ENCODE results near the gene MPHOSPH9. TPM values are rescaled to one million over a fixed set of nuclear protein-coding genes. Genes with fewer than 3 reads are reported as not detected.
"Not testable (repeated sequence)": the region's sequence is repeated elsewhere in the genome, so short reads cannot be mapped to it uniquely, and the experiment has no call there.

The MPHOSPH9 gene
- total RNA-seq, 1 donor from 2014 or later = 302 TPM

DNA sequence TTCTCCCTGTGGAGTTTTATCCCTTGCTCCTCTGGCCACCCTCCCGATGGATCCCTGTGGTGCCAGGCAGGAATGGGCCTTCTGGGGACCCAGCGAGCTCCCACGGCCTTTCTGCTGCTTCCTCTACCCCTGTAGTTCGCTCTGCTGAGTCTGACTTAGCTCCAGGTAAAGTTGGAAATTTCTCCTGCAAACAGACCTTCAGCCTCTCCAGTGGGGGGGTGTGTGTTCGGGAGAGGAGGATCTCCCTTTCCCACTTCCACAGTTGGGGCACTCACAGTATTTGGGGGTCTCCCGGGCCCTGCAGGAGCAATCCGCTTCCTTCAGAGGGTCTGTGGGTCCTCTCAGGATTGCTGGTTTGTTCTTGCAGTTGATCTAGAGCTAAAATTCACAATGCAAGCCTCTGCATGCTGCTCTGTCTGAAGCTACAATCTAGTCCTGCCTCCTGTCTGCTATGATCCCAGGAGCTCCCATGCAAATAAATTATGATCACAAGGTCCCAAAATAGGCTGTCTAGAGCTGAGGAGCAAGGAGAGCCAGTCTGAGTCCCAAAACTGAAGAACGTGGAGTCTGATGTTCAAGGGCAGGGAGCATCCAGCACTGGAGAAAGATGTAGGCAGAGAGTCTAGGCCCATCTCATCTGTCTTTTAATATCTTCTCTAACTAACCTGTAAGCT lies 18.6 kb upstream of the MPHOSPH9 start:
- no peak overlapping the region for H3K4me3 Mint-ChIP-seq
- Histone ChIP-seq H4K20me1 (ENCODE audit: low read depth) (no peaks in the 10 kb centered on the region), H3K27ac (no peak overlapping the region), H3F3A (ENCODE audit: low read depth) (peaks cover 8% of the 10 kb centered on the region), H3K4me2 (no peak overlapping the region), H3K27me3 (no peaks in the 10 kb centered on the region), H3K4me3 (no peak overlapping the region), H3K79me2 (ENCODE audit: low read depth) (peaks cover 68% of the 10 kb centered on the region), H3K4me1 (no peaks in the 10 kb centered on the region), H3K36me3 (peaks cover 7% of the 10 kb centered on the region), H3K9me3 (ENCODE audit: low read depth) (no peaks in the 10 kb centered on the region), H2AFZ (replicated peaks) (no peak overlapping the region), H3K9ac (no peak overlapping the region)
- TF ChIP-seq EZH2 (IDR thresholded peaks at IDR 0.05) (no peak), EZH2phosphoT487 (IDR thresholded peaks at IDR 0.05) (no peak), CTCF (IDR thresholded peaks at IDR 0.05) (no peak)
- peaks cover 23% of the 10 kb centered on the region for H3K9me3 Mint-ChIP-seq
- H3K27ac Mint-ChIP-seq = peak overlapping the region; percentile 63
- peaks cover 41% of the 10 kb centered on the region for H3K36me3 Mint-ChIP-seq
- no peaks in the 10 kb centered on the region for H3K27me3 Mint-ChIP-seq (ENCODE audit: insufficient read depth, low read depth)
- no peaks in the 10 kb centered on the region for H3K4me1 Mint-ChIP-seq
- no peak for DNase-seq (ENCODE audit: low spot score)

DNA sequence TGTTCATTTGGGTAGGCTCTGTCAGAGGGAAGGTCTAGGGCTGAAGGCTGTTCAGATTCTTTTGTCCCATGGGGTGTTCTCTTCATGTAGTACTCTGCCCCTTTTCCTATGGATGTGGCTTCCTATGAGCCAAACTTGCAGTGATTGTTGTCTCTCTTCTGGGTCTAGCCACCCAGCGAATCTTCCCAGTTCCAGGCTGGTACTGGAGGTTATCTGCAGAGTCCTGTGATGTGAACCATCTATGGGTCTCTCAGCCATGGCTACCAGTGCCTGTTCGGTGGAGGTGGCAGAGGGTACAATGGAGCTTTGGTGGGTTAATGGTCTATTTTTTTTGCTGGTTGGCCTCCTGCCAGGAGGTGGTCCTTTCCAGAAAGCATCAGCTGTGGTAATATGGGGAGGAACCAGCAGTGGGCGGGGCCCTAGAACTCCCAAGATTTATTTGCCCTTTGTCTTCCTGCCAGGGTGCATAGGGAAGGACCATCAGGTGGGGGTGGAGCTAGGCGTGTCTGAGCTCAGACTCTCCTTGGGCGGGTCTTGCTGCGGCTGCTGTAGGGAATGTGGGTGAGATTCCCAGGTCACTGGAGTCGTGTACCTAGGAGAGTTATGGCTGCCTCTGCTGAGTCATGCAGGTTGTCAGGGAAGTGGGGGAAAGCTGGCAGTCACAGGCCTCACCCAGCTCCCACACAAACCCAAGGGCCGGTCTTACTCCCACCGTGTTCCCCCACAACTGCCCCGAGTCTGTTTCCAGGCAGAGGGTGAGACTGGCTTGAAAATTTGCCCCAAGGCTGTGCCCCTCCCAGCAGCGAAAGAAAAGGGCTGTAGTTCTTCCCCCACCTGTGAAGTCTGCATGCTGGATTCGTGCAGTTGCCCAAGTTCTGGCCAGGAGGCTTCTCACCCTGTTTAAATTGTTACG lies 17.8 kb upstream of the MPHOSPH9 start:
- H3K27me3 Mint-ChIP-seq (ENCODE audit: insufficient read depth, low read depth) = no peaks in the 10 kb centered on the region

DNA sequence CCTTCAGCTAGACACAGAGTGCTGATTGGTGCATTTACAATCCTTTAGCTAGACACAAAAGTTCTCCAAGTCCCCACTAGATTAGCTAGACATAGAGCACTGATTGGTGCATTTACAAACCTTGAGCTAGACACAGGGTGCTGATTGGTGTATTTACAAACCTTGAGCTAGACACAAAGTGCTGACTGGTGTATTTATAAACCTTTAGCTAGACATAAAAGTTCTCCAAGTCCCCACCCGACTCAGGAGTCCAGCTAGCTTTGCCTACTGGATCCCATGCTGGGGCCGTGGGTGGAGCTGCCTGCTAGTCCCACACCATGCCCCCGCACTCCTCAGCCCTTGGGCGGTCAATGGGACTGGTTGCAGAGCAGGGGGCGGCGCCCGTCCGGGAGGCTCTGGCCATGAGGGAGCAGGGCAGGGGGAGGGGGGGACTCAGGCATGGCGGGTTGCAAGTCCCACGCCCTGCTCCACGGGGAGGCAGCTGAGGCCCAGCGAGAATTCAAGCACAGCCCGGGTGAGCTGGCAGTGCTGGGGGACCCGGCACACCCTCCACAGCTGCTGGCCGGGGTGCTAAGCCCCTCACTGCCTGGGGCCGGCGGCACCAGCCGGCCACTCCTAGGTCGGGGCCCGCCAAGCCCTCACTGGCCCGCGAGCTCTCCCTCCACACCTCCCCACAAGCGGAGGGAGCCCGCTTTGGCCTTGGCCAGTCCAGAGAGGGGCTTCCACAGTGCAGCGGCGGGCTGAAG lies 16.2 kb upstream of the MPHOSPH9 start:
- not testable (repeated sequence) for H3K9me3 ChIP-seq (ENCODE audit: low read depth); H3K27me3 Mint-ChIP-seq (ENCODE audit: insufficient read depth, low read depth); H3K4me1 Mint-ChIP-seq; H3K27ac Mint-ChIP-seq; DNase-seq (ENCODE audit: low spot score); H3K36me3 ChIP-seq; H3K27ac ChIP-seq; H3K27me3 ChIP-seq; H3K4me1 ChIP-seq; H3K4me3 ChIP-seq; H3K9ac ChIP-seq; H4K20me1 ChIP-seq (ENCODE audit: low read depth); H3F3A ChIP-seq (ENCODE audit: low read depth); H2AFZ ChIP-seq (replicated peaks); H3K4me3 Mint-ChIP-seq; H3K4me2 ChIP-seq
- Mint-ChIP-seq H3K9me3 (peaks cover 32% of the 10 kb centered on the region), H3K36me3 (peaks cover 47% of the 10 kb centered on the region)
- H3K79me2 ChIP-seq (ENCODE audit: low read depth) = peaks cover 85% of the 10 kb centered on the region

More for the DNA sequence above, 17.8 kb upstream of the MPHOSPH9 start:
- Histone ChIP-seq H3K9me3 (ENCODE audit: low read depth) (no peaks in the 10 kb centered on the region), H3K27me3 (no peaks in the 10 kb centered on the region), H4K20me1 (ENCODE audit: low read depth) (no peaks in the 10 kb centered on the region), H3K79me2 (ENCODE audit: low read depth) (peaks cover 75% of the 10 kb centered on the region), H3K4me3 (no peak overlapping the region), H2AFZ (replicated peaks) (no peak overlapping the region), H3K27ac (no peak overlapping the region), H3K4me2 (no peak overlapping the region), H3K4me1 (no peaks in the 10 kb centered on the region), H3K36me3 (peaks cover 7% of the 10 kb centered on the region), H3F3A (ENCODE audit: low read depth) (peaks cover 8% of the 10 kb centered on the region), H3K9ac (no peak overlapping the region)
- Mint-ChIP-seq H3K4me1 (no peaks in the 10 kb centered on the region), H3K4me3 (no peak overlapping the region), H3K9me3 (peaks cover 25% of the 10 kb centered on the region), H3K27ac (no peak overlapping the region), H3K36me3 (peaks cover 41% of the 10 kb centered on the region)
- no peak for DNase-seq (ENCODE audit: low spot score)
- TF ChIP-seq EZH2phosphoT487 (IDR thresholded peaks at IDR 0.05) (no peak), EZH2 (IDR thresholded peaks at IDR 0.05) (no peak), CTCF (IDR thresholded peaks at IDR 0.05) (no peak)

DNA sequence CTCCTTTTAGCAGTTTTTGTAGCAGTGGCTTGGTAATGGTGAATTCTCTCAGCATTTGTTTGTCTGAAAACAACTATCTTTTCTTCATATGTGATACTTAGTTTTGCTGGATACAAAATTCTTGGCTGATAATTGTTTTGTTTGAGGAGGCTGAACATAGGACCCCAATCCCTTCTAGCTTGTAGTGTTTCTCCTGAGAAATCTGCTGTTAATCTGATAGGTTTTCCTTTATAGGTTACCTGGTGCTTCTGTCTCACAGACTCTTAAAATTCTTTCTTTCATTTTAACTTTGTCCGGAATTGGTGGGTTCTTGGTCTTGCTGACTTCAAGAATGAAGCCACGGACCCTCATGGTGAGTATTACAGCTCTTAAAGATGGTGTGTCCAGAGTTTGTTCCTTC lies 15.2 kb upstream of the MPHOSPH9 start:
- H3K4me2 ChIP-seq; H3K27ac ChIP-seq; H3F3A ChIP-seq (ENCODE audit: low read depth); H3K4me3 Mint-ChIP-seq; DNase-seq (ENCODE audit: low spot score); H4K20me1 ChIP-seq (ENCODE audit: low read depth); H3K9me3 ChIP-seq (ENCODE audit: low read depth); H3K36me3 ChIP-seq; H3K27ac Mint-ChIP-seq; H2AFZ ChIP-seq (replicated peaks); H3K4me3 ChIP-seq; H3K27me3 Mint-ChIP-seq (ENCODE audit: insufficient read depth, low read depth); H3K4me1 ChIP-seq; H3K27me3 ChIP-seq; H3K9ac ChIP-seq; H3K4me1 Mint-ChIP-seq: not testable (repeated sequence)
- Mint-ChIP-seq H3K9me3 (peaks cover 32% of the 10 kb centered on the region), H3K36me3 (peaks cover 42% of the 10 kb centered on the region)
- peaks cover 83% of the 10 kb centered on the region for H3K79me2 ChIP-seq (ENCODE audit: low read depth)

All from neural progenitor cell (in vitro differentiated cells).